Measurements from ENCODE around the gene PLEKHG7.

- TF ChIP-seq, protein P1, sequence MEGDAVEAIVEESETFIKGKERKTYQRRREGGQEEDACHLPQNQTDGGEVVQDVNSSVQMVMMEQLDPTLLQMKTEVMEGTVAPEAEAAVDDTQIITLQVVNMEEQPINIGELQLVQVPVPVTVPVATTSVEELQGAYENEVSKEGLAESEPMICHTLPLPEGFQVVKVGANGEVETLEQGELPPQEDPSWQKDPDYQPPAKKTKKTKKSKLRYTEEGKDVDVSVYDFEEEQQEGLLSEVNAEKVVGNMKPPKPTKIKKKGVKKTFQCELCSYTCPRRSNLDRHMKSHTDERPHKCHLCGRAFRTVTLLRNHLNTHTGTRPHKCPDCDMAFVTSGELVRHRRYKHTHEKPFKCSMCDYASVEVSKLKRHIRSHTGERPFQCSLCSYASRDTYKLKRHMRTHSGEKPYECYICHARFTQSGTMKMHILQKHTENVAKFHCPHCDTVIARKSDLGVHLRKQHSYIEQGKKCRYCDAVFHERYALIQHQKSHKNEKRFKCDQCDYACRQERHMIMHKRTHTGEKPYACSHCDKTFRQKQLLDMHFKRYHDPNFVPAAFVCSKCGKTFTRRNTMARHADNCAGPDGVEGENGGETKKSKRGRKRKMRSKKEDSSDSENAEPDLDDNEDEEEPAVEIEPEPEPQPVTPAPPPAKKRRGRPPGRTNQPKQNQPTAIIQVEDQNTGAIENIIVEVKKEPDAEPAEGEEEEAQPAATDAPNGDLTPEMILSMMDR (conservative IDR thresholded peaks at IDR 0.05; ENCODE audit: low read depth in 2 of 2), result no peak
- TF ChIP-seq POLR2AphosphoS5 (IDR thresholded peaks at IDR 0.05; ENCODE audit: low read depth), result no peak
Observed at GRCh38 chr12:92656911-92657310, 45.9 kb upstream of the PLEKHG7 start.
